Measurements from ENCODE around the gene ST3GAL3.

DNA sequence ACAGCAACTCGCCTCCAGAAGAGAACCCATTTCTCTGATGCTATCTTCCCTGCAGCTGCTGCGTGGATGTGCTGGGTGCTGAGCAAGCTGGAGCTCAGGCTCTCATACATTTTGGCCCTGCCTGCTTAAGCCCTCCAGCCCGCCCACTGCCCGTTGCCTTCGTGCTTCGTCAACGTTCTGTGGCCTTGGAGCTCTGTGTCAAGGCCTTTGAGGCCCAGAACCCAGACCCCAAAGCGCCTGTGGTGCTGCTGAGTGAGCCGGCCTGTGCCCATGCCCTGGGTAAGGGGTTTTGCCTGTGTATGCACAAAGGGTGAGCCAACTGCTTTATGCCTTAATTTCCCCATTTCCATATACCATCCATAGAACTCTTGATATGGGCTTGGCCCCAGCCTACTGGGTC lies 263.6 kb downstream of the ST3GAL3 start:
- TF ChIP-seq, protein P1, sequence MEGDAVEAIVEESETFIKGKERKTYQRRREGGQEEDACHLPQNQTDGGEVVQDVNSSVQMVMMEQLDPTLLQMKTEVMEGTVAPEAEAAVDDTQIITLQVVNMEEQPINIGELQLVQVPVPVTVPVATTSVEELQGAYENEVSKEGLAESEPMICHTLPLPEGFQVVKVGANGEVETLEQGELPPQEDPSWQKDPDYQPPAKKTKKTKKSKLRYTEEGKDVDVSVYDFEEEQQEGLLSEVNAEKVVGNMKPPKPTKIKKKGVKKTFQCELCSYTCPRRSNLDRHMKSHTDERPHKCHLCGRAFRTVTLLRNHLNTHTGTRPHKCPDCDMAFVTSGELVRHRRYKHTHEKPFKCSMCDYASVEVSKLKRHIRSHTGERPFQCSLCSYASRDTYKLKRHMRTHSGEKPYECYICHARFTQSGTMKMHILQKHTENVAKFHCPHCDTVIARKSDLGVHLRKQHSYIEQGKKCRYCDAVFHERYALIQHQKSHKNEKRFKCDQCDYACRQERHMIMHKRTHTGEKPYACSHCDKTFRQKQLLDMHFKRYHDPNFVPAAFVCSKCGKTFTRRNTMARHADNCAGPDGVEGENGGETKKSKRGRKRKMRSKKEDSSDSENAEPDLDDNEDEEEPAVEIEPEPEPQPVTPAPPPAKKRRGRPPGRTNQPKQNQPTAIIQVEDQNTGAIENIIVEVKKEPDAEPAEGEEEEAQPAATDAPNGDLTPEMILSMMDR (IDR thresholded peaks at IDR 0.05), result no peak
- TF ChIP-seq POLR2A (IDR thresholded peaks at IDR 0.05), result no peak

All from testis (tissue), 2 donors.